Naive thymus-derived CD4-positive, alpha-beta T cell (primary cell): ENCODE measurements around the gene UBE2B. TPM values are rescaled to one million over a fixed set of nuclear protein-coding genes. Genes with fewer than 3 reads are reported as not detected.

Source experiments
- ATAC-seq: fragments of 150-1000 bp; cut with Tn5 transposase; 2 replicates; pipeline ENCODE4 v1.10.0; 2021; ENCODE audit warnings: mild to moderate bottlenecking, moderate library complexity
- CTCF ChIA-PET: fragments of 350-600 bp; sonication (Branson Sonifier 250); formaldehyde crosslinking; loops from one replicate; lab custom pipeline; 2021; ENCODE audit warnings: antibody characterized with exemption; lab: Charles Lee
- POLR2A ChIA-PET: fragments of 350-600 bp; sonication (Branson Sonifier 250); formaldehyde crosslinking; loops from one replicate; lab custom pipeline; 2021; ENCODE audit warnings: antibody characterized with exemption, inconsistent platforms; lab: Charles Lee
- DNase-seq, 9 donors: peaks; one replicate each; pipeline versions ENCODE4 v3.0.0 to v3.0.0-alpha.2; 2020 to 2022; ENCODE audit warnings: mixed read lengths in 1 of 9
- H3K27ac ChIP-seq: one replicate; pipeline ENCODE4 v1.7.0; 2013; ENCODE audit warnings: mild to moderate bottlenecking, low read depth, low read length, moderate library complexity
- H3K27me3 ChIP-seq, 2 donors: one replicate each; pipeline ENCODE4 v1.7.0; 2013; ENCODE audit warnings: low read length in 2 of 2, mild to moderate bottlenecking in 2 of 2, moderate library complexity in 2 of 2; ENCODE audit not compliant: control insufficient read depth in 2 of 2, insufficient read depth in 2 of 2
- H3K36me3 ChIP-seq, 3 experiments: 1 replicate in 2 of 3; 2 replicates in 1 of 3; pipeline ENCODE4 v1.7.0; 2013; ENCODE audit warnings: low read length in 3 of 3, mild to moderate bottlenecking in 3 of 3, moderate library complexity in 1 of 3; ENCODE audit not compliant: insufficient read depth in 3 of 3, control insufficient read depth in 2 of 3
- H3K4me1 ChIP-seq, 2 donors: one replicate each; pipeline ENCODE4 v1.7.0; 2013; ENCODE audit warnings: low read length in 2 of 2, mild to moderate bottlenecking in 2 of 2, moderate library complexity in 1 of 2; ENCODE audit not compliant: control insufficient read depth in 2 of 2, insufficient read depth in 2 of 2
- H3K4me3 ChIP-seq: 2 replicates; pipeline ENCODE4 v1.7.0; 2013; ENCODE audit warnings: mild to moderate bottlenecking, low read length
- H3K9me3 ChIP-seq, 3 experiments: 1 replicate in 2 of 3; 2 replicates in 1 of 3; pipeline ENCODE4 v1.7.0; 2013; ENCODE audit warnings: low read length in 3 of 3; ENCODE audit not compliant: control insufficient read depth in 2 of 3
- H3K27ac Mint-ChIP-seq, 9 donors: one replicate each; pipeline ENCODE4 v1.8.0; 2020 to 2022; ENCODE audit warnings: mixed read lengths in 9 of 9, mild to moderate bottlenecking in 8 of 9, moderate library complexity in 5 of 9, inconsistent platforms in 2 of 9
- H3K27me3 Mint-ChIP-seq, 5 donors: one replicate each; pipeline ENCODE4 v1.8.0; 2021 to 2022; ENCODE audit warnings: mixed read lengths in 5 of 5, mild to moderate bottlenecking in 1 of 5
- H3K36me3 Mint-ChIP-seq, 5 donors: one replicate each; pipeline ENCODE4 v1.8.0; 2020 to 2022; ENCODE audit warnings: mixed read lengths in 5 of 5, mild to moderate bottlenecking in 3 of 5, inconsistent platforms in 1 of 5
- H3K4me1 Mint-ChIP-seq, 7 donors: one replicate each; pipeline ENCODE4 v1.8.0; 2020 to 2022; ENCODE audit warnings: mixed read lengths in 7 of 7, mild to moderate bottlenecking in 3 of 7, inconsistent platforms in 1 of 7
- H3K4me3 Mint-ChIP-seq, 10 donors: one replicate each; pipeline ENCODE4 v1.8.0; 2020 to 2022; ENCODE audit warnings: mild to moderate bottlenecking in 10 of 10, mixed read lengths in 10 of 10, moderate library complexity in 6 of 10, inconsistent platforms in 2 of 10
- H3K9me3 Mint-ChIP-seq, 11 donors: one replicate each; pipeline ENCODE4 v1.8.0; 2020 to 2022; ENCODE audit warnings: mixed read lengths in 11 of 11, mild to moderate bottlenecking in 4 of 11, inconsistent platforms in 1 of 11, moderate library complexity in 1 of 11
- intact Hi-C, 2 donors: fragments of 100-400 bp; cut with micrococcal nuclease; formaldehyde crosslinking; loops; one replicate each; pipeline ENCODE4 v1.15.1; 2023
- polyA plus RNA-seq, 2 donors: library from polyadenylated mRNA; unstranded; fragments of 300-500 nt; fragmentation: Illumina TruSeq; gene quantifications; one replicate each; pipeline ENCODE4 v1.2.3, GENCODE V29; 2021
- total RNA-seq, 6 experiments: library from RNA in 5 of 6; stranded (reverse) in 5 of 6; gene quantifications; 1 replicate in 5 of 6; 2 replicates in 1 of 6; pipeline ENCODE4 v1.2.3 and lab custom pipeline; 2021 to 2026

Gene UBE2B
- total and polyA plus RNA-seq, 7 experiments from 2014 or later, result 89.2 to 141 (median 117) TPM

- peaks cover 12 to 16% of the 10 kb centered on the region in 2 donors for H3K4me1 ChIP-seq
- ChIA-PET POLR2A (interaction anchor here (0.7 to 9.6 kb wide), 4 partner anchors 25 to 119 kb away, joined by 3 to 130 read pairs (median 30); partner anchors contain the start of genes JADE2 and UBE2B), CTCF (interaction anchor here (0.7 kb wide), 1 partner anchor 214 kb away, joined by 3 read pairs; no protein-coding TSS in a partner anchor)
- H3K4me3 Mint-ChIP-seq, result no peak overlapping the region
- H3K9me3 Mint-ChIP-seq, result no peaks in the 10 kb centered on the region
- no peaks in the 10 kb centered on the region for H3K9me3 ChIP-seq
- H3K36me3 Mint-ChIP-seq, result peaks cover 0 to 19% (median 0%) of the 10 kb centered on the region in 5 donors
- H3K4me3 ChIP-seq, result no peak overlapping the region
- H3K27ac ChIP-seq, result no peak overlapping the region
- no peaks in the 10 kb centered on the region for H3K27me3 ChIP-seq
- no peaks in the 10 kb centered on the region for H3K27me3 Mint-ChIP-seq
- H3K27ac Mint-ChIP-seq, result peak overlapping the region in 1 of 9 donors; percentile 5
- H3K36me3 ChIP-seq, result peaks cover 0 to 23% (median 0%) of the 10 kb centered on the region in 3 experiments
- intact Hi-C loops, result no loop called here
- ATAC-seq, result no peak
- H3K4me1 Mint-ChIP-seq, result peaks cover 12 to 33% (median 27%) of the 10 kb centered on the region in 7 donors
- DNase-seq, result no peak
Measured at GRCh38 chr5:134406390-134406789, 35.0 kb downstream of the UBE2B start.

DNA sequence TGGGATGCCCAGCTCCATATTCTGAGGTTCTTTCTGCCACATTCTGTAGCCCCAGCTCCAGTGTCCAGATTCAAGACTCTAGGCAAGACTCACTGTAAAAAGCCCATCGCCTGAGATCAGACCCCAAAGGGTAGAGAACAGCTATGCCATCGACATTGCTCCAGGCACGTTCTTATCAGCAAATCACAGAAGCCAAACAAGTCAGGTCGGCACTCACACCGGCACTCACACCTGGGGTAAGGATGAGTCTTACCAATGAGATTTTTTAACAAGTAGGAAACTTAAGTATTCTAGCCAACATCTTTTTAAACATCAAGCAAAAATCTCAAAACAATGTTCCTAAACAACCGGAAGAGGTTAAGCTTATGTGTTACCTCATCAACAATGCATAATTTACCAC lies 38.0 kb downstream of the UBE2B start:
- no peak for DNase-seq
- H3K4me1 Mint-ChIP-seq, result peaks cover 20 to 54% (median 39%) of the 10 kb centered on the region in 7 donors
- H3K27ac ChIP-seq, result no peak overlapping the region

DNA sequence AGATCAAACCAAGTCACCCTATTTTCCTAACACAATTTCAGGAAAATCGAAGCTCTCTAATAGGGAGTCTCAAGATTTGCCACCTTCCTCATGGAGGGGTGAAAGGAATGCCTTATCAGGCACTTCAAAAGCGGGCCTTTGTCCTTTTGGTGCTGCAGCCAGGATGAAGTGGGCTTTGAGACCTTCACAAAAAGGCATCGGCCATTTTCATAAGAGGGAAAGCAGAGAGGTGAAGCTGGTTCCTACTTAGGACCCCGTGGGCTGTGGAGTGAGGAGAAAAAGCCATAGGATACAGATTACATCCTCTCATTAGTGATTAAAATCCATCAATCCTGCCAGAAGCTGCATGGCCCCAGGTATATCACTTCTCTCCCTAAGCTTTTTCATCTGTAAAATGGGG lies 39.5 kb downstream of the UBE2B start:
- DNase-seq (no peak), ATAC-seq (no peak)
- Histone ChIP-seq H3K27ac (peak overlapping the region; percentile 16), H3K4me1 (peaks cover 16 to 23% of the 10 kb centered on the region in 2 donors), H3K9me3 (no peaks in the 10 kb centered on the region), H3K27me3 (no peaks in the 10 kb centered on the region), H3K36me3 (peaks cover 0 to 19% (median 0%) of the 10 kb centered on the region in 3 experiments), H3K4me3 (peak overlapping the region; percentile 82)
- POLR2A ChIA-PET, result interaction anchor here (0.7 to 9.6 kb wide), 19 partner anchors 10 to 225 kb away, joined by 3 to 130 read pairs (median 5); partner anchors contain the start of genes CDKL3, JADE2, SAR1B and UBE2B
- Mint-ChIP-seq H3K27me3 (no peaks in the 10 kb centered on the region), H3K9me3 (no peaks in the 10 kb centered on the region), H3K4me3 (peak overlapping the region; percentile 86 to 96 (median 92)), H3K27ac (peak overlapping the region; percentile 47 to 93 (median 90)), H3K36me3 (peaks cover 0 to 14% (median 0%) of the 10 kb centered on the region in 5 donors), H3K4me1 (peaks cover 20 to 54% (median 39%) of the 10 kb centered on the region in 7 donors)
- intact Hi-C loops, result loop anchor here (1.0 to 5.0 kb wide), 11 partner anchors 16 to 348 kb away; partner anchors contain the start of genes DDX46 (in 2 of the 2), PPP2CA (in 2 of the 2), CAMLG (in 1 of the 2) and JADE2 (in 1 of the 2)
- CTCF ChIA-PET, result interaction anchor here (1.0 to 1.9 kb wide), 8 partner anchors 18 to 166 kb away, joined by 3 to 6 read pairs (median 3); no protein-coding TSS in a partner anchor

More for the DNA sequence above, 38.0 kb downstream of the UBE2B start:
- Histone ChIP-seq H3K27me3 (no peaks in the 10 kb centered on the region), H3K4me1 (peaks cover 16 to 23% of the 10 kb centered on the region in 2 donors), H3K4me3 (no peak overlapping the region), H3K36me3 (peaks cover 0 to 19% (median 0%) of the 10 kb centered on the region in 3 experiments), H3K9me3 (no peaks in the 10 kb centered on the region)
- peak overlapping the region in 5 of 9 donors; percentile 28 to 91 (median 43) for H3K27ac Mint-ChIP-seq
- no peaks in the 10 kb centered on the region for H3K27me3 Mint-ChIP-seq
- ChIA-PET CTCF (no interaction called here), POLR2A (interaction anchor here (6.9 to 9.6 kb wide), 2 partner anchors 39 to 116 kb away, joined by 57 to 130 read pairs; partner anchors contain the start of genes JADE2 and UBE2B)
- no peak for ATAC-seq
- H3K36me3 Mint-ChIP-seq, result peaks cover 0 to 14% (median 0%) of the 10 kb centered on the region in 5 donors
- H3K9me3 Mint-ChIP-seq, result no peaks in the 10 kb centered on the region
- peak overlapping the region; percentile 5 to 94 (median 42) for H3K4me3 Mint-ChIP-seq
- intact Hi-C loops, result no loop called here

DNA sequence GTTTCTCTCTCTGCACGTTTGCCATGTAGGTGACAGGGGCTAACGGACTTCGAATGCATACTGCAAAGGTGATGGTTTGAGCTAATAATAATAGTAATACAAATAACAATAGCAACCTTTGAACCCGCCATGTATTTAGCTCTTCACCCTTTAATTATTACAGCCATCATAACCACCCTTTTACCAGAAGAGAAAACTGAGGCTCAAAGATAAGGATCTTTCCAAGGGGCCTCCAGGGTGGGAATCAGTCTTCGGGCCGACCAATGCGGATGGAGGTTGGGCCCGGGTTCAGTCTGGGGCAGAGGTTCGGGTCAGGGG lies 39.8 kb downstream of the UBE2B start:
- ChIA-PET POLR2A (interaction anchor here (0.7 to 9.6 kb wide), 23 partner anchors 11 to 224 kb away, joined by 3 to 130 read pairs (median 4); partner anchors contain the start of genes CDKL3, JADE2, SAR1B and UBE2B), CTCF (interaction anchor here (0.6 to 1.9 kb wide), 15 partner anchors 18 to 166 kb away, joined by 3 to 6 read pairs (median 3); partner anchors contain the start of gene UBE2B)
- Histone ChIP-seq H3K27ac (peak overlapping the region; percentile 82), H3K36me3 (peaks cover 0 to 16% (median 0%) of the 10 kb centered on the region in 3 experiments), H3K4me1 (peaks cover 16 to 23% of the 10 kb centered on the region in 2 donors), H3K9me3 (no peaks in the 10 kb centered on the region), H3K4me3 (peak overlapping the region; percentile 82), H3K27me3 (no peaks in the 10 kb centered on the region)
- Mint-ChIP-seq H3K9me3 (no peaks in the 10 kb centered on the region), H3K36me3 (peaks cover 0 to 14% (median 0%) of the 10 kb centered on the region in 5 donors), H3K27ac (peak overlapping the region; percentile 63 to 93 (median 90)), H3K4me1 (peaks cover 20 to 54% (median 39%) of the 10 kb centered on the region in 7 donors), H3K4me3 (peak overlapping the region; percentile 86 to 96 (median 92)), H3K27me3 (no peaks in the 10 kb centered on the region)
- no peak for ATAC-seq
- intact Hi-C loops, result loop anchor here (1.0 to 5.0 kb wide), 11 partner anchors 16 to 348 kb away; partner anchors contain the start of genes DDX46 (in 2 of the 2), PPP2CA (in 2 of the 2), CAMLG (in 1 of the 2) and JADE2 (in 1 of the 2)
- DNase-seq, result no peak

DNA sequence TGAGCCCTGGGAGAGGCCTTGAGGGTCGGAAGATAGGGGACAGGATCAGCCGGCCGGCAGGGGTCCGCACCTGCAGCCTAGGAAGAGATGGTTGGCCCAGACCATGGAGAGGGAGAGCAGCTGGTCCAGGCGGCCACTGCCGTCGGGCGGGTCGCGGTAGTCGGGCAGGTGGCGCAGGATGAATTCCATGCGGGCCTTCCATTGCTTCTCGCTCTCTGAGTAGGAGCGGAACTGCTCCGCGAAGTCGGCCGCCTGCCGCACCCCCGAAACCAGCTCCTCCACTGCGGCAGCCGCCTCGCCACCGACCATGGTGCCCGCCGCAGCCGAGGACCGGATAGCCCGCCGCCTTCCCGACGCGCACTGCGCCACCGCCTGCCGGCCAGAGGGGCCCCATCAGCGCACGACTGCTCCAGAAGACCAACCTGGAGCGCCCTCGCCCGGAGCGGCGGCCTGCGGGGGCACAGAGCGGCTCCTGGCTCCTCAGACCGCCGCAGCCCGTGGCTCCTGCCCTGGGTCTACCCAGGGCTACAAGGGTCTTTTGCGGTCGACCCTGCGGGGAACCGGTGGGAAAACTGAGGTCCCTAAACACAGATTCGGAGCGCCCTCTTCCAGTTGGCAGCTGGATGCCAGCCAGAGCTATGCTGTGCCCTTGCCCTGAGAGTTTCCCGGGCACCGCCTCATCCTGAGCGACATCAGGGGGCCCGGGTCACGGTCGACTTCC lies 40.3 kb downstream of the UBE2B start, which contains the start of gene CDKN2AIPNL:
Gene CDKN2AIPNL, minus strand, starts transcription at position 336 of the 721 bp plus-strand sequence. Its CDS starts 27 bp downstream, at position 309.
- DNase-seq, result peak; percentile 83 to 93 (median 89)
- peak within 1 kb of the TSS; percentile 63 to 93 (median 90) for H3K27ac Mint-ChIP-seq
- intact Hi-C loops, result loop anchor here (1.0 to 5.0 kb wide), 18 partner anchors 17 to 347 kb away; partner anchors contain the start of genes DDX46 (in 2 of the 2), PPP2CA (in 2 of the 2), UBE2B (in 2 of the 2) and CAMLG (in 1 of the 2)
- peaks cover 0 to 12% (median 0%) of the 10 kb centered on the region in 3 experiments for H3K36me3 ChIP-seq
- H3K27ac ChIP-seq, result peak within 1 kb of the TSS; percentile 82
- peak; percentile 100 for ATAC-seq
- H3K9me3 ChIP-seq, result no peaks in the 10 kb centered on the region
- H3K36me3 Mint-ChIP-seq, result peaks cover 0 to 14% (median 0%) of the 10 kb centered on the region in 5 donors
- ChIA-PET POLR2A (interaction anchor here (0.7 to 9.6 kb wide), 24 partner anchors 11 to 224 kb away, joined by 3 to 130 read pairs (median 4); partner anchors contain the start of genes CDKL3, JADE2, SAR1B and UBE2B), CTCF (interaction anchor here (0.6 to 1.9 kb wide), 15 partner anchors 9 to 165 kb away, joined by 3 to 6 read pairs (median 3); partner anchors contain the start of gene UBE2B)
- H3K4me3 ChIP-seq, result peak within 1 kb of the TSS; percentile 82
- H3K4me1 Mint-ChIP-seq, result peaks cover 20 to 54% (median 38%) of the 10 kb centered on the region in 7 donors
- no peaks in the 10 kb centered on the region for H3K27me3 Mint-ChIP-seq
- H3K4me1 ChIP-seq, result peaks cover 16 to 23% of the 10 kb centered on the region in 2 donors
- peak within 1 kb of the TSS; percentile 86 to 96 (median 92) for H3K4me3 Mint-ChIP-seq
- no peaks in the 10 kb centered on the region for H3K9me3 Mint-ChIP-seq
- H3K27me3 ChIP-seq, result no peaks in the 10 kb centered on the region
